ENCODE results near the gene KIF26B.

DNA sequence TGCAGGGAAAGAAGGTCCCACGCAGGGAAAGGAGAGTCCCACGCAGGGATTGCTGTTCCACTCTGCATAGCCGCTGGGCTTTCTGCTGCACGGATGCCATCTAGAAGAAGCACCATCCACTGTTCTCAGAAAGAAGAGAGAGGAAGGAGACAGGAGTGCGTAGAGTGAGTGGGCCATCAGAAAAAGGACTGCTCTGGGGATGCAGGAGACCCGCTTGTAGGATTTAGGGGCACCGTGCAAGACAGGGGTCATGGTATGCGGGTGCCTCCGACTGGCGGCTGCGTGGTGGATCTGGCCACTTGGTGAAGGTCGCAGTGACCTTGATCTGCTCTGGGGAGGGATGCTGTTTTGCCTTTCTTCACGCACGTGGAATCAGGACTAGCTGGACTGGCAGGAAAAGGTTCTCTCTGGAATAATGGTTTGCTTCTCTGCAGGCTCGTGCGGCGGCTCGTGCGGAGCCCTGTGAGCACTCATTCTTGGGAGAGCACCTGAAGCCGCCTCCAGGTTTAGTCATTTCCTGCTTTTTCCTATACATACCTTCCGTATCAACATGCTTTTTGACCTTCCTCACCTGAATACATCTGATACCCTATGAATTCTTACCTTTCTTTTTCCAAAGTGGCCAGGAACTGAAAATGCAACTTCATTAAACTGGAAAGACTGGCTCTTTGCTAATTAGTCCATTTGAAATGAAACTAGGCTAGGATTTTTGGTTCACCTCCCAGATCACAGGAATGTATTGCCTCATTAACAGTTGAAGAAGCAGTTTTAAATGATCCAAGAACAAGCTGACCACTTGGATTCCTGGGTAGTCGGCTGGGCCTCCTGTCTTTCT, 181.6 kb downstream of the KIF26B start:
- no peak for TF ChIP-seq CTCF (IDR thresholded peaks at IDR 0.05; ENCODE audit: borderline replicate concordance, extremely low read depth, low read length, poor library complexity, severe bottlenecking)
- no peak for TF ChIP-seq EZH2 (IDR thresholded peaks at IDR 0.05; ENCODE audit: borderline replicate concordance, low read depth, low read length, severe bottlenecking)

All from DND-41 (cell line).